Duodenal mucosa (tissue), 2 donors: Measurements from ENCODE around the gene ZNF280D.

Experiments
- H3K27ac ChIP-seq: one replicate; pipeline ENCODE4 v1.7.0; 2013; ENCODE audit warnings: low read depth, low read length
- H3K27me3 ChIP-seq, 2 donors: one replicate each; pipeline ENCODE4 v1.7.0; 2013; ENCODE audit warnings: low read length in 2 of 2, control low read depth in 1 of 2; ENCODE audit not compliant: insufficient read depth in 2 of 2, control insufficient read depth in 1 of 2
- H3K36me3 ChIP-seq, 2 donors: one replicate each; pipeline ENCODE4 v1.7.0; 2013; ENCODE audit warnings: low read length in 2 of 2, control low read depth in 1 of 2; ENCODE audit not compliant: insufficient read depth in 2 of 2, control insufficient read depth in 1 of 2
- H3K4me1 ChIP-seq, 2 donors: one replicate each; pipeline ENCODE4 v1.7.0; 2013; ENCODE audit warnings: low read length in 2 of 2, control low read depth in 1 of 2; ENCODE audit not compliant: insufficient read depth in 2 of 2, control insufficient read depth in 1 of 2
- H3K4me3 ChIP-seq, 2 donors: one replicate each; pipeline ENCODE4 v1.7.0; 2013; ENCODE audit warnings: low read length in 2 of 2, low read depth in 1 of 2
- H3K9ac ChIP-seq, 2 donors: one replicate each; pipeline ENCODE4 v1.7.0; 2013; ENCODE audit warnings: low read length in 2 of 2, low read depth in 1 of 2
- H3K9me3 ChIP-seq, 2 donors: one replicate each; pipeline ENCODE4 v1.7.0; 2013; ENCODE audit warnings: low read length in 2 of 2, control low read depth in 1 of 2; ENCODE audit not compliant: control insufficient read depth in 1 of 2

The ZNF280D gene

DNA sequence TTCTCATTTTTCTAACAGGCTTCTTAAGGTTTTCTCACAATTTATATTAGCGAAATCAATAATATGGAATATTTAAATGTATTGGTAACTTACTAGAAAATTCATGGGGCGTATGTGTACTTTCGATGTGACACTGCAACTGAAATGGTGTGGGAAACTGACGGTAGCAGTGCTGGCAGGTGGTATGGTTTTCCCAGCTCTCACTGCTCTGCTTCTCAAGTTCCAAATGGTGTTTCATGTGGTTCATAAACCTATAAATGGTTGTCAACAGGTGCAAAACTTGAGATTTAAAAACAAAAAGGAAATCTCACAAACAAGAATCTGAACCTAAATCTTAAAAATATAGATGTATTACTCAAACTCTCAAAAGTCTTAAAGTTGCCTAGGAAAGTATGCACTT lies 54.7 kb downstream of the ZNF280D start:
- Histone ChIP-seq H3K27ac (no peak overlapping the region), H3K4me1 (no peaks in the 10 kb centered on the region), H3K4me3 (no peak overlapping the region), H3K27me3 (no peaks in the 10 kb centered on the region), H3K9ac (no peak overlapping the region), H3K36me3 (peaks cover 5 to 20% of the 10 kb centered on the region in 2 donors), H3K9me3 (no peaks in the 10 kb centered on the region)

DNA sequence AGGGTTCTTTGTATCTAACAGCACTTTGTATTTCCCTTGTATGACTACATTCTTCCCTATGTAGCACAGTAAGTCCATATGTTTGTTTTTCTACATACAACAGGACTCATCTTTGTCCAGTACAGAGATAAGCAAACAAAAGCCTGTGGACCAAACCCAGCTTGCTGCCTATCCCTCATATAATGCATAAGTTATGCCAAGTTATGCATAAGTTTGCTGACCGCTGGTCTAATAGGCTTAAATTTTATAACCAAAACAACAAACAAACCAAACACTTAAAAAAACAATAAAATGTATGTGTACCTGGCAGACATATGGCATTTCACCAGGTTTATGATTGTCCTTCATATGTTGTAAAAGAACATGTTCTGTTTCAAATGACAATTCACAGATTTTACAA lies 56.0 kb downstream of the ZNF280D start:
- Histone ChIP-seq H3K9me3 (no peaks in the 10 kb centered on the region), H3K4me1 (no peaks in the 10 kb centered on the region), H3K9ac (no peak overlapping the region), H3K36me3 (peaks cover 5 to 24% of the 10 kb centered on the region in 2 donors), H3K27ac (no peak overlapping the region), H3K27me3 (no peaks in the 10 kb centered on the region), H3K4me3 (no peak overlapping the region)

GRCh38 chr15:56675930-56676329 lies 57.4 kb downstream of the ZNF280D start:
- H3K36me3 ChIP-seq = peaks cover 5 to 24% of the 10 kb centered on the region in 2 donors
- no peaks in the 10 kb centered on the region for H3K27me3 ChIP-seq
- no peaks in the 10 kb centered on the region for H3K9me3 ChIP-seq
- H3K9ac ChIP-seq = no peak overlapping the region
- no peaks in the 10 kb centered on the region for H3K4me1 ChIP-seq
- H3K27ac ChIP-seq = no peak overlapping the region
- no peak overlapping the region for H3K4me3 ChIP-seq

- Histone ChIP-seq H3K27me3 (no peaks in the 10 kb centered on the region), H3K27ac (no peak overlapping the region), H3K4me1 (no peaks in the 10 kb centered on the region), H3K36me3 (peaks cover 5 to 24% of the 10 kb centered on the region in 2 donors), H3K9ac (no peak overlapping the region), H3K9me3 (no peaks in the 10 kb centered on the region), H3K4me3 (no peak overlapping the region)
Measured at GRCh38 chr15:56674857-56675256, 58.5 kb downstream of the ZNF280D start.

DNA sequence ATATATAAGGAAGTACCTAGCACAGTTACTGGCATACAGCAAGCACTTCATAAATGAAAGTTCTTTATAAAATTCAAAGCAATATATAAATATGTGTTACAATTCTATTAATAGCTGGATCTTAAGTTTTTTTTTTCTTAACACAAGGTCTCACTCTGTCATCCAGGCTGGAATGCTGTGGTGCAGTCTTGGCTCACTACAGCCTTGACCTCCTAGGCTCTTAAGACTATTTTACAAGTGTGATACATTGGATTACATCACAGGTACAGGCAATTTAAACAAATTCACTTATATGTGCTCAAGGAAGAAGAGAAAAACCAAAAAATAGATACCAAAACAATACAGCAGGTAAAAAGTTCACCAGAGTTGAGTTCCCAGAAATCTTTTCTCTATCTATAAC lies 60.6 kb downstream of the ZNF280D start:
- H3K9me3 ChIP-seq = no peaks in the 10 kb centered on the region
- H3K36me3 ChIP-seq = peaks cover 11 to 30% of the 10 kb centered on the region in 2 donors
- H3K27ac ChIP-seq = no peak overlapping the region
- no peaks in the 10 kb centered on the region for H3K27me3 ChIP-seq
- no peak overlapping the region for H3K4me3 ChIP-seq
- no peak overlapping the region for H3K9ac ChIP-seq
- peaks cover 0 to 5% of the 10 kb centered on the region in 2 donors for H3K4me1 ChIP-seq

- H3K27me3 ChIP-seq = no peaks in the 10 kb centered on the region
- H3K4me3 ChIP-seq = no peak overlapping the region
- no peaks in the 10 kb centered on the region for H3K9me3 ChIP-seq
- peaks cover 0 to 5% of the 10 kb centered on the region in 2 donors for H3K4me1 ChIP-seq
- no peak overlapping the region for H3K9ac ChIP-seq
- H3K36me3 ChIP-seq = peaks cover 18 to 26% of the 10 kb centered on the region in 2 donors
- H3K27ac ChIP-seq = no peak overlapping the region
Measured at GRCh38 chr15:56667517-56667916, 65.8 kb downstream of the ZNF280D start.

- Histone ChIP-seq H3K4me3 (no peak overlapping the region), H3K27ac (no peak overlapping the region), H3K9me3 (no peaks in the 10 kb centered on the region), H3K36me3 (peaks cover 9 to 37% of the 10 kb centered on the region in 2 donors), H3K9ac (no peak overlapping the region), H3K27me3 (no peaks in the 10 kb centered on the region), H3K4me1 (no peaks in the 10 kb centered on the region)
Measured at GRCh38 chr15:56660943-56661342, 72.4 kb downstream of the ZNF280D start.

DNA sequence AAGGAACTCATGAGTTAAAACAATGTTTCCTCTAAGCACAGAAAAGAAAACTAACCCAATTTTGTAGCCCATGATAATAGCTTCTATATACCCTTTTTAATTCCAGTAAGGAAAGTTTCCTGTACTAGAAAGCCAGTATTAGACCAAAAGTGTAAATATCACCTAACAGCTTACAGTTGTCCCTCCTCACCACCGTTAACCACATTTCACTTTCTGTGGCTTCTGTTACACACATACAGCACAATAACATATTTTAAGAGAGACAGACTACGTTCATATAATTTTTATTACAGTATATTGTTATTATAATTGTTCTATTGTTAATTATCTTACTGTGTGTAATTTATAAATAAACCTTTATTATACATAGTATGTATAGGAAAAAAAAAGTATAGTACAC lies 74.1 kb downstream of the ZNF280D start:
- H3K27me3 ChIP-seq = no peaks in the 10 kb centered on the region
- H3K4me3 ChIP-seq = no peak overlapping the region
- no peak overlapping the region for H3K27ac ChIP-seq
- H3K9me3 ChIP-seq = no peaks in the 10 kb centered on the region
- H3K4me1 ChIP-seq = no peaks in the 10 kb centered on the region
- peaks cover 3 to 31% of the 10 kb centered on the region in 2 donors for H3K36me3 ChIP-seq
- H3K9ac ChIP-seq = no peak overlapping the region

GRCh38 chr15:56654624-56655023 lies 78.7 kb downstream of the ZNF280D start:
- Histone ChIP-seq H3K4me1 (no peaks in the 10 kb centered on the region), H3K36me3 (peaks cover 0 to 33% of the 10 kb centered on the region in 2 donors), H3K9me3 (no peaks in the 10 kb centered on the region), H3K9ac (no peak overlapping the region), H3K27ac (no peak overlapping the region), H3K27me3 (no peaks in the 10 kb centered on the region), H3K4me3 (no peak overlapping the region)

DNA sequence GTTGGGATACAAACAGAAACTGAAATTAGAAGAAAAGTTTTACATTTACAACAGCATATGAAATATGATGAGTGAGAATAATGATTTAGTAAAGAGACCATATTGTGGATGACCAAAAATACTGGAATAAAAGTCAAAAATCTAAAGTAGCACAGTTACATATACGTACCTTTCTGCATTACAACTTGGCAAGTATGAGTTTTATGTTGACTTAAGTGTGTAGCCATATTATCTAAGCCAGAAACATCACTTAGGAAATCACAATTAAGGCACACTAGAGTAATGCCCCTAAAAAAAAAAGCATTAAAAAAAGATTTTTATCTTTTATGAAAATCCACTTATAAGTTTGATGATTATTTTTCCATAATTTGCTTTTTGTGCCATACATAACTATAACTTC lies 79.1 kb downstream of the ZNF280D start:
- H3K27me3 ChIP-seq = no peaks in the 10 kb centered on the region

GRCh38 chr15:56653787-56654186 lies 79.5 kb downstream of the ZNF280D start:
- H3K9ac ChIP-seq = no peak overlapping the region
- H3K27ac ChIP-seq = no peak overlapping the region
- H3K27me3 ChIP-seq = no peaks in the 10 kb centered on the region
- H3K4me3 ChIP-seq = no peak overlapping the region
- peaks cover 0 to 33% of the 10 kb centered on the region in 2 donors for H3K36me3 ChIP-seq
- H3K9me3 ChIP-seq = no peaks in the 10 kb centered on the region
- H3K4me1 ChIP-seq = no peaks in the 10 kb centered on the region

More for the DNA sequence above, 79.1 kb downstream of the ZNF280D start:
- no peak overlapping the region for H3K9ac ChIP-seq
- H3K36me3 ChIP-seq = peaks cover 0 to 33% of the 10 kb centered on the region in 2 donors
- H3K4me1 ChIP-seq = no peaks in the 10 kb centered on the region
- H3K9me3 ChIP-seq = no peaks in the 10 kb centered on the region
- no peak overlapping the region for H3K27ac ChIP-seq
- no peak overlapping the region for H3K4me3 ChIP-seq
